ENCODE results near the gene CEP70.
A peak's percentile ranks its signal among the peaks of the same experiment; 100 is the strongest.
"Not testable (repeated sequence)": the region's sequence is repeated elsewhere in the genome, so short reads cannot be mapped to it uniquely, and the experiment has no call there.

Gene CEP70

DNA sequence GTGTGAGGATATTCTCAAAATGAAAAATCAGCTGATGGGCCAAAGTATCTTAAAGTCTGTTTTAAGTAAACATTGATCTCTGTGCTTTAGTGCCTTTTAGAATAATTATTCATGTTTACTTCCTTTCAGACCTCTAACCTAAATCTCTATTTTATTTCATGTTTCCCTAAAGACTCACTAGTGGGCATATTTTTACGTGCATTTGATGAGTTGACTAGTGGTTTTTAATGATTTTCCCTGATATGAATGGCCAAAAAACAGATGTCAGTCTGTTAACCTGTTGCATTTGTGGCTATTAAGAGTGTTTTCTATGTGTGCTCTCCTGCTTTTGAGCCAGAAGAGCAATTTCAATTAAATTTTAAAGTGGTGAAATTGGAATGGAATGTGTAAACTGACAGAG is 21.4 kb upstream of the CEP70 start:
- H3K27ac ChIP-seq (ENCODE audit: low read depth, low read length, poor library complexity, severe bottlenecking) = no peak overlapping the region
- no peak overlapping the region for H3K4me2 ChIP-seq (ENCODE audit: low read length)
- no peaks in the 10 kb centered on the region; the same call in 1 of the 2 replicates for H3F3A ChIP-seq (ENCODE audit: insufficient read depth, low read length)
- no peak overlapping the region for H2AFZ ChIP-seq (ENCODE audit: low read length)
- no peak overlapping the region for H3K4me3 ChIP-seq (ENCODE audit: low read depth, low read length, poor library complexity, severe bottlenecking)
- TF ChIP-seq, protein P1, sequence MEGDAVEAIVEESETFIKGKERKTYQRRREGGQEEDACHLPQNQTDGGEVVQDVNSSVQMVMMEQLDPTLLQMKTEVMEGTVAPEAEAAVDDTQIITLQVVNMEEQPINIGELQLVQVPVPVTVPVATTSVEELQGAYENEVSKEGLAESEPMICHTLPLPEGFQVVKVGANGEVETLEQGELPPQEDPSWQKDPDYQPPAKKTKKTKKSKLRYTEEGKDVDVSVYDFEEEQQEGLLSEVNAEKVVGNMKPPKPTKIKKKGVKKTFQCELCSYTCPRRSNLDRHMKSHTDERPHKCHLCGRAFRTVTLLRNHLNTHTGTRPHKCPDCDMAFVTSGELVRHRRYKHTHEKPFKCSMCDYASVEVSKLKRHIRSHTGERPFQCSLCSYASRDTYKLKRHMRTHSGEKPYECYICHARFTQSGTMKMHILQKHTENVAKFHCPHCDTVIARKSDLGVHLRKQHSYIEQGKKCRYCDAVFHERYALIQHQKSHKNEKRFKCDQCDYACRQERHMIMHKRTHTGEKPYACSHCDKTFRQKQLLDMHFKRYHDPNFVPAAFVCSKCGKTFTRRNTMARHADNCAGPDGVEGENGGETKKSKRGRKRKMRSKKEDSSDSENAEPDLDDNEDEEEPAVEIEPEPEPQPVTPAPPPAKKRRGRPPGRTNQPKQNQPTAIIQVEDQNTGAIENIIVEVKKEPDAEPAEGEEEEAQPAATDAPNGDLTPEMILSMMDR (IDR thresholded peaks at IDR 0.05; ENCODE audit: low read length) = no peak
- TF ChIP-seq EZH2 (IDR thresholded peaks at IDR 0.05; ENCODE audit: borderline replicate concordance, low read length) = no peak
- H3K9me3 ChIP-seq (ENCODE audit: low read length) = no peaks in the 10 kb centered on the region
- no peaks in the 10 kb centered on the region for H3K27me3 ChIP-seq (ENCODE audit: insufficient read depth, low read length)
- no peak overlapping the region for H3K9ac ChIP-seq (ENCODE audit: low read length)
- no peaks in the 10 kb centered on the region for H3K9me2 ChIP-seq (ENCODE audit: low read depth, low read length)
- H3K79me2 ChIP-seq (ENCODE audit: insufficient read depth, low read length) = peaks cover 18% of the 10 kb centered on the region; the same call in 1 of the 2 replicates
- H3K4me1 ChIP-seq (ENCODE audit: insufficient read depth, low read length, severe bottlenecking) = peaks cover 26% of the 10 kb centered on the region
- no peaks in the 10 kb centered on the region for H4K20me1 ChIP-seq (ENCODE audit: insufficient read depth, low read length)
- 0 out of 2 replicates have a peak, but pooled peaks cover 3% of the 10 kb centered on the region for H3K36me3 ChIP-seq (ENCODE audit: insufficient read depth, low read length)

DNA sequence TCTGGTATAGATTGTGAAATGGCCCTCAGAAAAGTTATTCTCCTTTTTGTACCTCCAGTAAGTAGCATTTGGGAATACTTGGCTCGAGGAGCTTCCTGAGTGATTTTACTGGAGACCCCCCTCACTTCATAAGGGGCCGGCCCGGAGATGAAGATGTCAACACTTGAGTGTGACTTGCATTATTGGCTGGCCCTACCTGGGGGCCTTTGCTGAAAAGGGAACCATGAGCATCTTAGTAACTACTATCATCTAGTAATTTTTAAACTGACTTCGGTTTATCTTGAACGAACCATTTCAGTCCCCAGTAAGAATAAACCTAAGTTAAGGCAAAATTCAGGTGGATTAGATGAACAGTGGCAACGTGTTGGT is 15.8 kb upstream of the CEP70 start:
- peak overlapping the region; percentile 69 for H3K4me2 ChIP-seq (ENCODE audit: low read length)
- TF ChIP-seq, protein P1 (IDR thresholded peaks at IDR 0.05; ENCODE audit: low read length) = no peak
- TF ChIP-seq EZH2 (IDR thresholded peaks at IDR 0.05; ENCODE audit: borderline replicate concordance, low read length) = no peak
- peak overlapping the region; percentile 89 for H3K9ac ChIP-seq (ENCODE audit: low read length)
- peak overlapping the region; percentile 65 for H3K27ac ChIP-seq (ENCODE audit: low read depth, low read length, poor library complexity, severe bottlenecking)
- no peak overlapping the region; the same call in 1 of the 2 replicates for H2AFZ ChIP-seq (ENCODE audit: low read length)
- H3K4me3 ChIP-seq (ENCODE audit: low read depth, low read length, poor library complexity, severe bottlenecking) = peak overlapping the region; percentile 78
- no peaks in the 10 kb centered on the region; the same call in 1 of the 2 replicates for H3F3A ChIP-seq (ENCODE audit: insufficient read depth, low read length)
- no peaks in the 10 kb centered on the region for H3K9me3 ChIP-seq (ENCODE audit: low read length)
- H3K79me2 ChIP-seq (ENCODE audit: insufficient read depth, low read length) = peaks cover 14% of the 10 kb centered on the region
- H3K27me3 ChIP-seq (ENCODE audit: insufficient read depth, low read length) = no peaks in the 10 kb centered on the region
- H4K20me1 ChIP-seq (ENCODE audit: insufficient read depth, low read length) = no peaks in the 10 kb centered on the region
- 0 out of 2 replicates have a peak, but pooled peaks cover 3% of the 10 kb centered on the region for H3K36me3 ChIP-seq (ENCODE audit: insufficient read depth, low read length)
- H3K4me1 ChIP-seq (ENCODE audit: insufficient read depth, low read length, severe bottlenecking) = peaks cover 23% of the 10 kb centered on the region
- no peaks in the 10 kb centered on the region for H3K9me2 ChIP-seq (ENCODE audit: low read depth, low read length)

DNA sequence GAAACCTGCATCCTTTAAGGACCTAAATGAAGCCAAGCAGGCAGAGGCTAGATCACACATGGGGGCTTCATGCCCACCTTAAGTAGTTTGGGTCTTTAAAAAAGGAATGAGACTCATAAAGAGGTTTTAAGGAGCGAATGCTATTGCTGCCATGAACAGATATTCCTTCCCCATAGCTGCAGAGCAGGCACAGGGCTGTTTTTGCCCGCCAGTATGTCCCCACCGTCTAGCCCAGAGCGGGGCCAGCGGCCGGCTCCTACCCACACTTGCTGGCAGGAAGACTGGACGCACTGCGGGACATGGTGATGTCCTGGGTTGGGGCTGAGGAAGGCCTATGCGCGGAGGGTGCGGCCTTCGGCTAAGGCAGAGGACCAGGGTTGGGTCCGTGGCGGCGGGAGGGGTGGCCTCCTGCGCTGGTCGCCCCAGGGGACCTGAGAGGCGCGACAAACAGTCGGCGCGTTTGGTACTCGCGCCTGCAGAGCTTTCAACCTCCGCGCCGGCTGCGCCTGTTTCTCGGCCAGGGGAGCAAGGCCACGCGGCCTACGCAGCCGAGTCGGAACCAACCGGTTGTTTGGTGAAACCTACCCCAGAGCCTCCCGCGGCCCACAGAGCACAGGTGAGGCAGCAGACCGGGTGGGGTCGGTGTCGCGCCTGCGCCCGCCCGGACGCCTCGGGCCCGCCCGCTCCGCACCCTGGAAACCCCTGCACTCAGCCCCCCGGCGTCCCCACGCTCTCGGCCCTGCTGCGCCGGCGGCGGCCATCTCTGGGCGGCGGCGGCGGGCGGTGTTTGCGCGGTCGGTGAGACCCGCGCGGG is 14.5 kb upstream of the CEP70 start, which contains the start of gene FAIM:
Gene FAIM (plus strand): TSS at position 450 of the 814 bp plus-strand sequence. CDS start 10,956 bp downstream, outside the sequence.
- H3K9me2 ChIP-seq (ENCODE audit: low read depth, low read length) = no peaks in the 10 kb centered on the region
- H3K9ac ChIP-seq (ENCODE audit: low read length) = peak within 1 kb of the TSS; percentile 89
- no peaks in the 10 kb centered on the region for H3K27me3 ChIP-seq (ENCODE audit: insufficient read depth, low read length)
- H3K9me3 ChIP-seq (ENCODE audit: low read length) = no peaks in the 10 kb centered on the region
- TF ChIP-seq, protein P1 (IDR thresholded peaks at IDR 0.05; ENCODE audit: low read length) = no peak
- TF ChIP-seq EZH2 (IDR thresholded peaks at IDR 0.05; ENCODE audit: borderline replicate concordance, low read length) = no peak
- H3K4me3 ChIP-seq (ENCODE audit: low read depth, low read length, poor library complexity, severe bottlenecking) = peak within 1 kb of the TSS; percentile 78
- H3K27ac ChIP-seq (ENCODE audit: low read depth, low read length, poor library complexity, severe bottlenecking) = peak within 1 kb of the TSS; percentile 65
- no peaks in the 10 kb centered on the region; the same call in 1 of the 2 replicates for H3F3A ChIP-seq (ENCODE audit: insufficient read depth, low read length)
- 0 out of 2 replicates have a peak, but pooled peaks cover 3% of the 10 kb centered on the region for H3K36me3 ChIP-seq (ENCODE audit: insufficient read depth, low read length)
- peaks cover 8% of the 10 kb centered on the region for H3K79me2 ChIP-seq (ENCODE audit: insufficient read depth, low read length)
- H3K4me2 ChIP-seq (ENCODE audit: low read length) = peak within 1 kb of the TSS; percentile 69
- H3K4me1 ChIP-seq (ENCODE audit: insufficient read depth, low read length, severe bottlenecking) = peaks cover 23% of the 10 kb centered on the region
- peak within 1 kb of the TSS; percentile 26 for H2AFZ ChIP-seq (ENCODE audit: low read length)
- no peaks in the 10 kb centered on the region for H4K20me1 ChIP-seq (ENCODE audit: insufficient read depth, low read length)

DNA sequence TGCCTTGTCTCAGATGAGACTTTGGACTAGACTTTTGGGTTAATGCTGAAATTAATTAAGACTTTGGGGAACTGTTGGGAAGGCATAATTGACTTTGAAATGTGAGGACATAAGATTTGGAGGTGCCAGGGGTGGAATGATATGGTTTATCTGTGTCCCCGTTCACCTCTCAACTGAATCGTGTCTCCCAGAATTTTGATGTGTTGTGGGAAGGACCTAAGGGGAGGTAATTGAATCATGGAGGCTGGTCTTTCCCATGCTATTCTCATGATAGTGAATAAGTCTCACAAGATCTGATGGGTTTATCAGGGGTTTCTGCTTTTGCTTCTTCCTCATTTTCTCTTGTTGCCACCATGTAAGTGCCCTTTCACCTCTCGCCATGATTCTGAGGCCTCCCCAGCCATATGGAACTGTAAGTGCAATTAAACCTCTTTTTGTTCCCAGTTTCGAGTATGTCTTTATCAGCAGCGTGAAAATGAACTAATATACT is 10.1 kb upstream of the CEP70 start:
- H3K9me2 ChIP-seq (ENCODE audit: low read depth, low read length); H2AFZ ChIP-seq (ENCODE audit: low read length); H3K79me2 ChIP-seq (ENCODE audit: insufficient read depth, low read length); H3K4me3 ChIP-seq (ENCODE audit: low read depth, low read length, poor library complexity, severe bottlenecking); H4K20me1 ChIP-seq (ENCODE audit: insufficient read depth, low read length); H3K9me3 ChIP-seq (ENCODE audit: low read length); H3K4me1 ChIP-seq (ENCODE audit: insufficient read depth, low read length, severe bottlenecking); H3K27me3 ChIP-seq (ENCODE audit: insufficient read depth, low read length); H3K9ac ChIP-seq (ENCODE audit: low read length); H3F3A ChIP-seq (ENCODE audit: insufficient read depth, low read length); H3K27ac ChIP-seq (ENCODE audit: low read depth, low read length, poor library complexity, severe bottlenecking); H3K36me3 ChIP-seq (ENCODE audit: insufficient read depth, low read length); H3K4me2 ChIP-seq (ENCODE audit: low read length): not testable (repeated sequence)

- not testable (repeated sequence) for H3F3A ChIP-seq (ENCODE audit: insufficient read depth, low read length); H3K9me2 ChIP-seq (ENCODE audit: low read depth, low read length); H3K4me3 ChIP-seq (ENCODE audit: low read depth, low read length, poor library complexity, severe bottlenecking); H3K9me3 ChIP-seq (ENCODE audit: low read length); H3K27ac ChIP-seq (ENCODE audit: low read depth, low read length, poor library complexity, severe bottlenecking); H3K27me3 ChIP-seq (ENCODE audit: insufficient read depth, low read length); H4K20me1 ChIP-seq (ENCODE audit: insufficient read depth, low read length); H3K79me2 ChIP-seq (ENCODE audit: insufficient read depth, low read length); H3K9ac ChIP-seq (ENCODE audit: low read length); H3K36me3 ChIP-seq (ENCODE audit: insufficient read depth, low read length); H3K4me2 ChIP-seq (ENCODE audit: low read length); H2AFZ ChIP-seq (ENCODE audit: low read length)
- peaks cover 13% of the 10 kb centered on the region for H3K4me1 ChIP-seq (ENCODE audit: insufficient read depth, low read length, severe bottlenecking)
Observed at GRCh38 chr3:138601661-138602060, 7.6 kb upstream of the CEP70 start.

Measured in OCI-LY1 (cell line).